Activated CD8-positive, alpha-beta T cell treated with anti-CD3 and anti-CD28 coated beads for 36 hours (primary cell): Measurements from ENCODE around the gene NT5M. TPM values are rescaled to one million over a fixed set of nuclear protein-coding genes. Genes with fewer than 3 reads are reported as not detected.

Source experiments
- ATAC-seq: fragments of 200-7000 bp; cut with Tn5 transposase; one replicate; pipeline ENCODE4 v1.10.0; 2021; ENCODE audit warnings: mild to moderate bottlenecking, moderate library complexity
- CTCF ChIA-PET: fragments of 350-600 bp; sonication (Branson Sonifier 250); formaldehyde crosslinking; loops from one replicate; lab custom pipeline; 2021; ENCODE audit warnings: antibody characterized with exemption; lab: Charles Lee
- POLR2A ChIA-PET: fragments of 350-600 bp; sonication (Branson Sonifier 250); formaldehyde crosslinking; loops from one replicate; lab custom pipeline; 2021; ENCODE audit warnings: antibody characterized with exemption; lab: Charles Lee
- DNase-seq: peaks from one replicate; pipeline ENCODE4 v3.0.0-alpha.2; 2020
- H3K27ac Mint-ChIP-seq: one replicate; pipeline ENCODE4 v1.8.0; 2021; ENCODE audit warnings: mild to moderate bottlenecking, mixed read lengths
- H3K27me3 Mint-ChIP-seq: one replicate; pipeline ENCODE4 v1.8.0; 2021; ENCODE audit warnings: mixed read lengths
- H3K36me3 Mint-ChIP-seq: one replicate; pipeline ENCODE4 v1.8.0; 2021; ENCODE audit warnings: low read depth, mixed read lengths
- H3K4me1 Mint-ChIP-seq: one replicate; pipeline ENCODE4 v1.8.0; 2021; ENCODE audit warnings: low read depth, mixed read lengths
- H3K4me3 Mint-ChIP-seq: one replicate; pipeline ENCODE4 v1.8.0; 2021; ENCODE audit warnings: mild to moderate bottlenecking, moderate library complexity, mixed read lengths
- H3K9me3 Mint-ChIP-seq: one replicate; pipeline ENCODE4 v1.8.0; 2021; ENCODE audit warnings: mixed read lengths
- CTCF ChIP-seq: fragments of 200-600 bp; IDR thresholded peaks from one replicate; pipeline ENCODE4 v1.8.0; 2022; ENCODE audit warnings: antibody characterized with exemption, mild to moderate bottlenecking
- intact Hi-C: fragments of 100-400 bp; cut with micrococcal nuclease; formaldehyde crosslinking; loops from one replicate; pipeline ENCODE4 v1.10.0; 2022
- total RNA-seq, 2 experiments: library from RNA; stranded (reverse); gene quantifications; one replicate each; pipeline ENCODE4 v1.2.3, GENCODE V29; 2021

Gene NT5M
- total RNA-seq, 2 experiments from 2014 or later = 8.3 to 9.4 TPM

DNA sequence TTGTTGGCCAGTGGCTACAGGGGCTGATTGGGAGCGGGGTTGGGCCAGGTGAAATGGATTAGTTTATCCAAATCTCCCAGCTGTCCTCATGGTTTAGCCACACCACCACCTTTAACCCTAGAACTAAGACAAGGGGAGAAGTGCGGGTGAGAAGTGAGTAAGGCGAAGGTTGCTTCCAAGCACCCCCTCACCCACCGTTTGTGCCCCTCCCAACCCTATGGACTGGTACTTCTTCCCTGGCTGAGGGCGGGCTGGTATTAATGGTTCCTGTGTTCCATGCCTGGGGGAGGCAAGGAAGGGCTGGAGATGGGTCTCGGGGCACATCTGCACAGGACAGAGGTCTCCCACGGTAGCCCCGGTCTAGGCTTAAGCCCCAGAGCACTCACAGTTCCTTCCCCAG lies 25.1 kb downstream of the NT5M start:
- no peak for DNase-seq
- intact Hi-C loops = no loop called here
- H3K4me1 Mint-ChIP-seq = no peaks in the 10 kb centered on the region
- no peak for TF ChIP-seq CTCF
- ATAC-seq = no peak
- H3K27ac Mint-ChIP-seq = no peak overlapping the region
- CTCF ChIA-PET = no interaction called here
- H3K9me3 Mint-ChIP-seq = no peaks in the 10 kb centered on the region
- H3K27me3 Mint-ChIP-seq = no peaks in the 10 kb centered on the region
- no peaks in the 10 kb centered on the region for H3K36me3 Mint-ChIP-seq
- H3K4me3 Mint-ChIP-seq = no peak overlapping the region
- POLR2A ChIA-PET = no interaction called here

DNA sequence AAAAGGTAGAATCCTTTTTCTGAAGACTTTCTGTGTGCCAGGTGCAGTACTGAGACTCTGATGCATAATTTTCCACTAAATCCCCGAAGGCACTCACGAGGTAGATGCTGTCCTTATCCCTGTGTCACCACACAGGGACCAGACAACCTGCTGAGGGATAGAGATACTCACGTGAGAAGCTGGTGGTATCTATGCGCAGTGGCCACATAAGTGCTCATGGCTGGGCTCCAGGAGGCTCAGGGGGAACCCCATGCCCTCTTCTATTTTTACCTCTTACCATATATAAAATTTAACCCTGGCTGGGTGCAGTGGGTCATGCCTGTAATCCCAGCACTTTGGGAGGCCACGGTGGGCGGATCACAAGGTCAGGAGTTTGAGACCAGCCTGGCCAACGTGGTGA lies 38.3 kb downstream of the NT5M start:
- no peaks in the 10 kb centered on the region for H3K36me3 Mint-ChIP-seq
- no peaks in the 10 kb centered on the region for H3K9me3 Mint-ChIP-seq
- POLR2A ChIA-PET = no interaction called here
- H3K4me1 Mint-ChIP-seq = no peaks in the 10 kb centered on the region
- no peaks in the 10 kb centered on the region for H3K27me3 Mint-ChIP-seq
- no peak for TF ChIP-seq CTCF
- CTCF ChIA-PET = no interaction called here
- H3K4me3 Mint-ChIP-seq = no peak overlapping the region
- ATAC-seq (no peak), DNase-seq (no peak)
- H3K27ac Mint-ChIP-seq = no peak overlapping the region
- intact Hi-C loops = no loop called here

- Mint-ChIP-seq H3K4me1 (no peaks in the 10 kb centered on the region), H3K4me3 (no peak overlapping the region), H3K36me3 (no peaks in the 10 kb centered on the region), H3K27ac (no peak overlapping the region), H3K27me3 (no peaks in the 10 kb centered on the region), H3K9me3 (no peaks in the 10 kb centered on the region)
- ATAC-seq (no peak), DNase-seq (no peak)
- intact Hi-C loops = no loop called here
- POLR2A ChIA-PET = no interaction called here
- CTCF ChIA-PET = no interaction called here
- no peak for TF ChIP-seq CTCF
Observed at GRCh38 chr17:17342242-17342945, 39.2 kb downstream of the NT5M start.

GRCh38 chr17:17343160-17343735 lies 40.1 kb downstream of the NT5M start:
- Mint-ChIP-seq H3K4me1 (no peaks in the 10 kb centered on the region), H3K4me3 (no peak overlapping the region), H3K27me3 (no peaks in the 10 kb centered on the region), H3K27ac (no peak overlapping the region), H3K9me3 (no peaks in the 10 kb centered on the region), H3K36me3 (no peaks in the 10 kb centered on the region)
- no peak for TF ChIP-seq CTCF
- no peak for ATAC-seq
- intact Hi-C loops = no loop called here
- ChIA-PET POLR2A (no interaction called here), CTCF (no interaction called here)
- DNase-seq = no peak

GRCh38 chr17:17343896-17344506 lies 40.8 kb downstream of the NT5M start:
- no peaks in the 10 kb centered on the region for H3K9me3 Mint-ChIP-seq
- ChIA-PET POLR2A (no interaction called here), CTCF (no interaction called here)
- H3K4me3 Mint-ChIP-seq = no peak overlapping the region
- no peak for DNase-seq
- ATAC-seq = no peak
- H3K36me3 Mint-ChIP-seq = no peaks in the 10 kb centered on the region
- intact Hi-C loops = no loop called here
- no peak overlapping the region for H3K27ac Mint-ChIP-seq
- no peak for TF ChIP-seq CTCF
- no peaks in the 10 kb centered on the region for H3K4me1 Mint-ChIP-seq
- H3K27me3 Mint-ChIP-seq = no peaks in the 10 kb centered on the region
